ENCODE measurements around the gene ACACB.

Gene ACACB

DNA sequence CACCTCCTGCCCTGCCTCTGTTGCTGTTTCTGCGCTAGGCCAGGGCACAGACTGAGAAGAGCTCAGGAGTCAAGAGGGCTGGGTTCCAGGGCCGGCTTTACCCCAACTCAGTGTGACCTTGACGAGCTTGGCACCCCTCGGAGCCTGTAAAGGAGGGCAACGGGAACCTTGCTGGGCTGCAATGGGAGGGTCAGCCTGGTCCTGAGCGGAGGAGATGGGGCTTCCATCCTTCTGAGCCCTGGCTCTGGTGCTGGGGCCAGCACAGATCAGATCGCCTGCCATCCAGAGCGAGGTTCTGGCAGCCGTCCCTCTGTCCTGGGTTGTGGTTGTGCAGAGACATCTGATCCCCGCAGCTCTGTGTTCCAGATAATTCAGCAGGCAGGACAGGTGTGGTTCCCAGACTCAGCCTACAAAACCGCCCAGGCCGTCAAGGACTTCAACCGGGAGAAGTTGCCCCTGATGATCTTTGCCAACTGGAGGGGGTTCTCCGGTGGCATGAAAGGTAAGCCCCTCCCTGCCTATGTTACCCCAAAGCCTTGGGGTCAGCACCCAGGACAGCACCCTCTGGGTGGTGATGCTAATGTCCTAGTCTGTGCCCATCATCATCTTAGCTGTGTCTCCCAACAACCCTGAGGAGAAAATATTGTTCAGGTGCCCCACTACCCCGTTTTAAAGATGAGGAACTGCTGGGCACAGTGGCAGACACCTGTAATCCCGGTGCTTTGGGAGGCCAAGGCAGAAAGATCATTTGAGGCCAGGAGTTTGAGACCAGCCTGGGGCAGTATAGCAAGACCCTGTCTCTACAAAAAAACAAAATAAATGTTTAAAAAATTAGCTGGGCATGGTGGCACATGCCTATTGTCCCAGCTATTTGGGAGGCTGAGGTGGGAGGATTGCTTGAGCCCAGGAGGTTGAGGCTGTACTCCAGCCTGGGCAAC is 142.5 kb downstream of the ACACB start:
- DNase-seq, result no peak

DNA sequence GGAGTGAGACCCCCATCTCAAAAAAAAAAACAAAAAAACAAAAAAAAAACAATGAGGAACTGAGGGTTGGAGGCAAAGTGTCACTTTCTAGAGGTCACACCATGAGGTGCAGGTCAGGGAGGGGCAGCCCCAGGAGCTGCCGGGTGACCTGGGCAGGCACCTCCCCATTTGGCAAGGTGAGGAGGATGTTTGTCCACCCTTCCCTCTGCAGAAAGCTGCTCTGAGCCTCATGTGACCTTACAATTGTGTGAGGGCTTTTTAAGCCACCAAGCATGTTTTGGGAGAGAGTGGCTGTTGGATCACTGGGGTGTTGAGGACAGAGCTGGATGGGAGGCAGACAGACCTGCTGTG is 143.1 kb downstream of the ACACB start:
- no peak for DNase-seq

DNA sequence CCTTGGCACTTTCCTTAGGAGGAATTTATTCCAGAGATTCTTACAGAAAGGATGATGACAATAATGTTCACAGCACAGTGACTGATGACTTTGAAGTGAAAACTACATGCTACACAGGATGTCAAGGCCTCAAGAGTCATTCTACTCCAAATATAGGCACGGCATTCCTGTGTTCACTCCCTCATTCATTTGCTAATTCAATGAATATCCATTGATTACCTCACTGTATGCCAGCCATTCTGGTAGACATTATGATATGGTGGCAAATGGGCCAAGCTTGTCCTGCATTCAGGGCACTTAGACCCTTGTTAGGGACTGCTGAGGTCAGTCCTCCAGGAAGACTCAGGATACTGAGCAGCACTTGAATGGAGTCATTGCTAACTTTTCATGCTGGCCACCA is 144.7 kb downstream of the ACACB start:
- DNase-seq, result no peak

DNA sequence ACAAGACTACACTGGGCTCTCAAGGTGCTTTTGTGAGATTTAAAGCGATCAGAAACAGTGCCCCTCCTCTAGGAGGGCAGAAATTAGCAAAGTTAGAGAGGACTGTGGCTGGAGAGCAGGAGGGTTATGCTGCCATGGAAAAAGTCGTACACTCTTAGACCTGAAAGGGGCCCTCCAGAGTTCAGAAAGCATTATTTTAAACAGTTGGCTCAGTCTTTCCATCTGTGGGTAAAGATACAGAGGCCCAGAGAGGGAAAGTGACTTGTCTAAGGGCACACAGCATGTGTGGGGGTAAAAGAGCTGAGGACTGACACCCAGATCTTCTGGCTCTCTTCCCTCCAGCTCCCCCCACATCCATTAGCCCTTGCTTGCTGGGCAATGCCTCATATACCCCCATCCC is 145.6 kb downstream of the ACACB start:
- no peak for DNase-seq

DNA sequence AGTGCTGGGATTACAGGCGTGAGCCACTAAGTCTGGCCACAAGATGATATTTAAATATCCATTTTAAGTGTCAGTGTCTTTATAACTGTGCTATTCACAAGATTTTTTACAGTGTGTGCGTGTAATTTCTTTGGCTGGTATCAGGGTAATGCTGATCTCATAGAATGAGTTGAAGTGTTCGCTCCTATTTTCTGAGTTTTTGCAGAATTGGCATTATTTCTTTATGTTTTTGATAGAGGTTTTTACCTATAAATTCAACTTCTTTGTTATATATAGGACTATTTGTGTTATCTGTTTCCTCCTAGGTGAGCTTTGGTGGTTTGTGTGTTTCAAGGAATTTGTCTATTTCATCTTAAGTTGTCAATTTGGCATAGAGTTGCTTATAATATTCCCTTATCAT is 147.1 kb downstream of the ACACB start:
- no peak for DNase-seq

DNA sequence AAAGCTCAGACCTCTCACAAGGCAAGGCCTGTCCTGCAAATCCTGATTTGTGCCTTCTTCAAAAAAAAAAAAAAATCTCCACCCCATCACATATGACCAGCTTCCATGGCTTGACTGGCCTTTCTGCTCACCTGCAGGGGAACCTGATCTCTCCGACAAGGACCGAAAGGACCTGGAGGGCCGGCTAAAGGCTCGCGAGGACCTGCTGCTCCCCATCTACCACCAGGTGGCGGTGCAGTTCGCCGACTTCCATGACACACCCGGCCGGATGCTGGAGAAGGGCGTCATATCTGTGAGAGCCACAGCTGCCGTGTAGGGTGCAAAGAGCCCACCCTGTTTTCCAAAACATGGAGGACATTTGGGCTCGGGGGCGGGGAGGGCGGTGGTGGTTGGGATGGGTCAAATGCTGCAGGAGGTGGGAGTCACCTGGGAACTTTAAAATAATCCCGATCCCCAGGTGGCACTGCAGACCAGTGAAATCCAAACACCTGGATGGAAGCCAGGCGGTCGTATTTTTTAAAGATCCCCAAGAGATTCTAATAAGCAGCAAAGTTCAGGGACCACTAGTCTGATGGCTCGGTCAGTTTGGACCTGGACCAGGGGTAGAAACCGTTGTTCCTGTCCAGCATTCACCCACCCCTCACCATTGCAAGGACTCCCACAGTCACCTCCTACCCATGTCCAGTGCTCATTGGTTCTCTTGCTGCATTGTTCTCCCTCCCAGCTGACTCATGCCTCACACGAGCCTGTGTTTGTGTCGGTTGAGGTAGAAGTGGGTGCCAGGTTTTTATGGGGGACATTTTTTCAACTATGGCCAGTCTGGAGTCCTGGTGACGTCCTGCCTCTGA is 147.9 kb downstream of the ACACB start:
- peak; percentile 63 to 72 for DNase-seq

DNA sequence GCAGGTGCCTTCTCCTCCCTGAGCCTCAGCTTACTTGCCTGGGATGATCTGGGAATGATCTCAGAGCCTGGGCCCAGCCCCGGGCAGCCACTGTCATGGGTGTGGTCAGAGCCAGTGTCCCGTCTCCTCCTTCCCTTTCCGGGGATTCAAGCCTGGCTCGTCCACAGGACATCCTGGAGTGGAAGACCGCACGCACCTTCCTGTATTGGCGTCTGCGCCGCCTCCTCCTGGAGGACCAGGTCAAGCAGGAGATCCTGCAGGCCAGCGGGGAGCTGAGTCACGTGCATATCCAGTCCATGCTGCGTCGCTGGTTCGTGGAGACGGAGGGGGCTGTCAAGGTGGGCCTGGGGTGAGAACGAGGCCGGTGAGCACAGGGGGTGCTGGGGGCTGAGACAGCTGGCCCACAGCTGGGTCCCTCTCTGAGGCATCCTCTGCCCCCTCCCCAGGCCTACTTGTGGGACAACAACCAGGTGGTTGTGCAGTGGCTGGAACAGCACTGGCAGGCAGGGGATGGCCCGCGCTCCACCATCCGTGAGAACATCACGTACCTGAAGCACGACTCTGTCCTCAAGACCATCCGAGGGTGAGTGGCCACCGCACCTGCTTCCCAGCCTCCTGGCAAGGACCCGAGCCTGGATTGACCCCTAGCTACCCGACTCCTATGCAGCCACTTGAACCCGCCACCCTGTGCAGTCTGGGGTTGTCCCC is 148.7 kb downstream of the ACACB start:
- no peak for DNase-seq

DNA sequence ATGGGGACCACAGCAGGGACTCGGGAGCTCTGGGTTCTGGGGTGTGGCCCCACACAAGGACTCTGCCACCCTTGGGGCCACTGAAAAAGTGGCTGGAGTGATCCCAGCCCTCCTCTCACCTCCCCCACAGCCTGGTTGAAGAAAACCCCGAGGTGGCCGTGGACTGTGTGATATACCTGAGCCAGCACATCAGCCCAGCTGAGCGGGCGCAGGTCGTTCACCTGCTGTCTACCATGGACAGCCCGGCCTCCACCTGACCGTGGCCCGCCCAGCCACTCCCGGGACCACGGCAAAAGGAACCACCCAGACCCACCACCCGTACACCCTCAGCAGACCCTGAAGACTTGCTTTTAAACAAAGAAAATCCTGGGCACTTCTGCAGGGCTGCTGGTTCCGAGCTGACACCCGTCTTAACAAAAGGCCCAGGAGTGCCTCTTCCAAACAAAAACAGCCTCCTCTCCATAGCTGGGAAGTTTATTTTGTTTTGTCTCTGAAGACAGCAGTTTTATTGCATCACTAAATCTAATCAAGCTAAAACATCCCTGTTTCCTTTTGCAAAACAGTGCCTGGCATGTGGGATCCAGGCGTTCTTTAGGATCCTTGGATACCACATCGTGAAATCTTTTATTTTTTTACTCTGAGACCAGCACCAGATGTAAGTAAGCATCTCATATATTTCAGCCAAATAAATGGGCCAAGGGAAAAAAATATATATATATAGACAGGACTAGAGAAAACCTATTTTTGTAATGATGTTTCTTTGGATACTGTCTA is 149.9 kb downstream of the ACACB start:
- no peak for DNase-seq

DNA sequence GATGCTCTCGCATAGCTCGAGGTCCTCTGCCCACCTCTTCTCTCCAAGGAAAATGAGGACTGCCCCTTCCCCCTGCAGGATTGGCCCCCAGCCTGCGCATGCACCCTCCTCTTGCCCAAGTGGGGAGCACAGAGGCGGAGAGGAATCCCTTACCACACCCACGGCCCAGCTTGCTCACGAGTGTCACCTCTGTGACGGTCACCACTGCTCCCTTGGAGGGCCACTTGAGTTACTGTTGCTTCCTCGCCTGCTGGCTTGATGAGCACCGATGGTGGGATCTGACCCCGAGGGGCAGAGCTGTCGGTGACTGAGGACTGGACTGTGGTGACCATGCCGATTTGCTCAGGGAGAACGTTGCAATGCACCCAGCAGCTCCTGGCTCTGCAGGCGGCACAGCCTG is 151.0 kb downstream of the ACACB start:
- no peak for DNase-seq

DNA sequence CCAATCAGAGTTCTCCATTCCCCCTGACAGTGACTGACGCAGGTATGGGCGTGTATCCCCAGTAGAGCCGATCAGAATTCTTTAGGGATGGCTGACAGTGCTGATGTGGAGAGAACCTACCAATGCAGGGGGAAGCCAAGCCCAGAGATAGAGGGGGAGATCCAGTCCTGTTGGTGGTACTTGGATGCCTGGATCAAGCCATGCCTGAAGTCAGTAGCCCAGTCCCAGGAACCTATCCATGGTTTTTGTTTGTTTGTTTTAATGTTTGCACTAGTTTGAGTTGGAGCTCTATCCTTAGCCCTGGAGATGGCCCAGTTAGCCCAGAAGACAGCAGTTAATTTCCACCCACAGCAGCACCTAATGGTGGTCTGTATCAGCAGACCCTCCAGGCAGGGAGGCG is 152.5 kb downstream of the ACACB start:
- DNase-seq, result no peak

DNA sequence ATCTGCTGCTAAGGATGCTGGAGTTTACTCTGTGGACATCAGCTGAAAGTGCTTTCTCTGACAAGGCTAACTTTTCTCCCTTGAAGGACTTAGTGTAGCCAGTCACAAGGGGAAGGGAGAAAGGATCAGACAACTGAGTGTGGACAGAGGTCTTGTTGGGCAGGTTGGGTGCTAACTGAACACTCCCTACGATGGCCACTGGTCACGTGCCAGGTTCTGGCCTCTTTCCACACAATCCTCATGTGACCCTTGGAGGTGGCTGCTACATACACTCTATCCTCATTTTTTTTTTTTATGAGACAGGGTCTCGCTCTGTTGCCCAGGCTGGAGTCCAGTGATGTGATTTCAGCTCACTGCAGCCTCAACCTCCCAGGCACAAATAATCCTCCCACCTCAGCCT is 153.0 kb downstream of the ACACB start:
- DNase-seq, result no peak

DNA sequence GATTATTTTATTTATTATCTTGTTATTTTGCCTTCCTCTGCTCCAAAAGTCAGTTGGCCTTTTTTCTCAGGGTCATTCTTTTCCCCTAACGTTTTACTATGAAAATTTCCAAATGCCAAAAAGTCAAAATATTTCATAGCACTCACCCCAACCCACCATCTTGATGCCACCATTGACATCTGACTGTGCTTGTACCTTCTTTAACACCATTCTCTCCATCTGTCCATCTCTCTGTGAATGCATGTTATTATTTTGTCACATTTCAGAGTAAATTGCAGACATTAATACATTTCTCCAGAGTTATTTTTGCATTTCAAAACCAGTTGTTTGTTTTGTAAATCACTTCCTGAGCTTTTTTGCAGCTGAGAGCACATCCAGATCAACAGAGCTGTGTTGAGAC is 154.1 kb downstream of the ACACB start:
- DNase-seq, result no peak

DNA sequence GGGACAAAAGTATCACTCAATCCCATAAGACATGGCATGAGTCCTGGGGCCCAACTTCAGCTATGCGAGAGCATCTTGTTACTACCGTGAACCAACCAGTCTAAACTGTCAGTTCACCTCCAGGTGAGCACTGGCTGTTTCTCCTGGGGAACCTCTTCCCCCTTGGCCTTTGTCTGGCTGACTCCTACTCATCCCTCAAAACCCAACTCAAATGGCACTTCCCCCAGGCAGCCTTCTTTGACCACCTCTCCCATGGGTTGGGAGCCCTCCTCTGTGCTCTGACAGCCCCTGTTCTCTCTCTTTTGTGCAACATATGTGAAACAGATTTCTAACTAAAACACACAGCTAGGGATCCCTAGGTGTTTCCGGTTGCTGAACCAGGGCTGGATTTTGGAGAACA is 155.0 kb downstream of the ACACB start:
- DNase-seq, result no peak

DNA sequence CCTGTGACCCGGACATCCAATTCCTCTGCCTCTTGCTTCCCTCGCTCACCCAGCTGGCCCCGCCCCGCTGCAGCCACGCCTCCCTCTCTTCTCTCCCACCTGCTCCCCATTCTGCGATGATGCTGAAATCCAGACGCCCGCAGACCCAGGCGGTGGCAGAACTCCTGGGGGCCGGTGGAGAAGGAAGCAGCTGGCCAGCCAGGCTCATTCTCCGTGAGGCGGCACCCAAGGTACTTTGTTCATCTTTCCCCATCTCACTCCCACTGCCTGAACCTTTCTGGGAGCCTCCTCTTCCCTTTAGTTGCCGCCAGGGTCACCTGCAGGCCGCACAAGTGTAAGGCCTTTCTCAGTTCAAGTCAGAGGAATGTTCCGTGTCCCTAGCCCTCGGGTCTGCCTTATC is 157.0 kb downstream of the ACACB start:
- DNase-seq, result no peak

DNA sequence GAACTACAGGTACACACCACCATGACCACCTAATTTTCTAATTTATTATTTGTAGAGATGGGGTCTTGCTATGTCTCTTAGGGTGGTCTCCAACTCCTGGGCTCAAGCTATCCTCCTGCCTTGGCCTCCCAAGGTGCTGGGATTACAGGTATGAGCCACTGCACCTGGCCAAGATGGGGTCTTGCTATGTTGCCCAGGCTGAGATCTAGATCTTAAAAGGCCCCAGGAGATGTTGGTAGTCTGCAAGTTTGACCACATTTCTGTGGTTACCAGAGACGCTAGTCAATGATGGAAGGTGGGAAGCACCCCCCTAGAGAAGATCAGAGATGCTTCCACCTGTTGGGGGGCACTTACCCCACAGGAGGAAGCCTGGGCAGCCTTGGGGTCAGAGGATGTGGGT is 158.0 kb downstream of the ACACB start:
- DNase-seq, result no peak

DNA sequence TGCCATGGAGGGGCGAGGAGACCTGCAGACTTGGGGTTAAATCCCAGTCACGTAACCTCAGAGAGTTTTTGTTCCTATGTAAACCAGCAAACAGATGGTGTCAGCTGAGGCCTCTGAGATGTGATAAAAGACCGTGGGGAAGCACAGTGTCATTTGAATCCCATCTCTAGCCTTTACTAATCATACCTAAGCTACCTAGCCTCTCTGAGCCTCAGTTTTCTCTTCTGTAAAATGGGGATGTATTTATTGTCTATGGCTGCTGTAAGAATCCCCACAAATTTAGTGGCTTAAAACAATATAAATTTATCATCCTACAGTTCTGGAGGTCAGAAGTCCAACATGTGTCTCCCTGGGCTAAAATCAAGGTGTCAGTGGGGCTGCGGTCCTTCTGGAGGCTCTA is 158.8 kb downstream of the ACACB start:
- DNase-seq, result no peak

DNA sequence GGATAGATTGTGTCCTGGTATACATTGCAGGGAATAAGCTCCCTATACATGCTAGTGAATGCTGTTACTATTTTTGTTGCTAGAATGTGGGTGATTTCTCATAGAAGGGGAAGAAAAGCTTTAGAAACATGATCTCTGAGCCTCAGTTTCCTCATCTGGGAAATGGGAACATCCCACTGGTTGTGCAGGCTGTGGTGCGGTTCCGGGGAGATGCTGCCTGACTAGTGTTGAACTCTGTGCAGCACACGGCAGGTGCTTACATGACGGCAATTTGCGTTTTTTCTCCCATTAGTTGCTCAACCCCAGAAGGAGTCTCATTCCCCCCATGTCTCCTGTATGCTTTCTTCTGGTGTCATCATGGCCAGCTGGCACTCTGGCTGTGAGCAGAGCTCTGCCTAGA is 159.8 kb downstream of the ACACB start:
- DNase-seq, result no peak

DNA sequence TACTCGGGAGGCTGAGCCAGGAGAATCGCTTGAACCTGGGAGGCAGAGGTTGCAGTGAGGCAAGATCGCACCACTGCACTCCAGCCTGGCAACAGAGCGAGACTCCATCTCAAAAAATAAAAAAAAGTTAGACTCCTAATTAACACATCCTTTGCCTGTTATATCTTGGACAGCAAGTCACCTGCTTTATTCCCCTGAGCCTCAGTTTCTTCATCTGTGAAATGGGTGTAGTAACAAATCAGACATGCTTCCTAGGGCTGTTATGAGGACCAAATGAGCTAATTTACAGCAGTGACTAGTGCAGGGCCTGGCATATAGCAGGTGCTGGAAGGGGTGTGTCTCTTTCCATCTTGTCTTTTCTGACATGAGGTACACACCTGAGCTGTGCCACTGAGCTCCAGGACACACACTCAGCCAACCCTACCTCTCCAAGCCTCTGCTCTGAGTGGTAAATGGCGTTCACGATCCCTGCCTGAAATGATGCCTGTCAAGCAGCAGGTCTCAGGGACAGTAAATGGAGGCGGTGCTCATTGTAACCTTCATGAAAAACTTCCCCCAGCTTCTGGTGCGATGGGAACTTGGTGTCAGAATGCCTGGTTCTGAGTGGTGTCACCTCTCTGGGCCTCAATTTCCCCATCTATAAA is 161.0 kb downstream of the ACACB start:
- DNase-seq, result no peak

DNA sequence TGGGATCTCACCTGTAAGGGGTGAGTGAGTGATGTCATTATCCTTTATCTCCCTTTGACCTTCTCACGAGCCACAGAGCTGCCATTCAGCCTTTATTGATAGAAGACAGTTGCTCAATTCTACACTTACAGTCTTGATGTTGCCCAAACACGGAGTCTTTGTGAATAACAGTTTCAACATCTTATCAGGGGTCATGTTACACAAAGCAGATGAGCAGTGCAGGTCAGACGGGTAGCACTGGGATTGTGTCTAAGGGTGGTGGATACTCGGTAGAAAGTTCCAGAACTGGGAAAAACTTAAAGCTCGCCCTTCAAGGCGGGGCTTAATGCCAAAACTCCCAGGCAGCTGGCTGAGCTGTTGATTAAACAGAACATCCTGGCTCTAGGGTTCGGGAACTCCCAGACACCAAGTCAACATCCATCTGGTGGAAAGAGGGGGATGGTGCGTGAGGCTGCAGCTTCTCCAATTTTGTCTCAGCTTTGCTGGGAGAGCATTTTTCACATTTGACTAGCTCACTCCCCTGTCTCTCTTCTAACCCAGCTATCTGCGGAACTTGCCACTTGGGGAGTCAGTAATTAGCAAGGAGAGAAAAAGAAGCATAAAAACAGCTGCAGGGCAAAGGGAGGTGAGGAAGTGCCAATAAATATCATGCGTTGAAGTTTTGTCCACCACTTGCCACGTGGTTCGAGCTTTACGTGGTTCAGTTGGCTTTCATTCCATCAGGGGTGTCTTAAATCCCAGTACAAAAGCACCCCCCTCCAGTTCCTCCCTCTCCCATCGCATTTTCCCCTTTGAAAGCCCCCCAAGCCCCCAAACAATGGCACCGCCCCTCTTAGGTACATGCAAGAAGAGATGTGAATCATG is 161.7 kb downstream of the ACACB start:
- peak; percentile 16 to 29 for DNase-seq

DNA sequence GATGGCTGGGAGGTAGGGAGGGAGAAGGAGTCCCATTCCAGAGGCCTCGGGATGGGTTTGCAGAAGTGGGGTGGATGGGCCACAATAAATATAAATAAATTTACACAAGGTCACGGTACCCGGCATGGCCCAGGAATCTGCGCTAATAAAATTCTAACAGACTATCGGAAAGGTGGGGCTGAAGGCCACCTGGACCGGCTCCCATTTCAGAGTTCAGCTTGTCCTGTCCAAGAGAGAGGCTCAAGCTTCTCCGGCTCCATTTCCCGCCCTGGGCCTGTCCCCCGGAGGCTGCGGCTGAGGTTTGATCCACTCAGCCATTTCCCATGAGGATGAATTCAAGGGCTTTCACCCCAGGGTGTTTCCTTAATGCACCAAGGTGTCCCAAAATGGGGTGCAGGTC is 162.5 kb downstream of the ACACB start:
- no peak for DNase-seq

DNA sequence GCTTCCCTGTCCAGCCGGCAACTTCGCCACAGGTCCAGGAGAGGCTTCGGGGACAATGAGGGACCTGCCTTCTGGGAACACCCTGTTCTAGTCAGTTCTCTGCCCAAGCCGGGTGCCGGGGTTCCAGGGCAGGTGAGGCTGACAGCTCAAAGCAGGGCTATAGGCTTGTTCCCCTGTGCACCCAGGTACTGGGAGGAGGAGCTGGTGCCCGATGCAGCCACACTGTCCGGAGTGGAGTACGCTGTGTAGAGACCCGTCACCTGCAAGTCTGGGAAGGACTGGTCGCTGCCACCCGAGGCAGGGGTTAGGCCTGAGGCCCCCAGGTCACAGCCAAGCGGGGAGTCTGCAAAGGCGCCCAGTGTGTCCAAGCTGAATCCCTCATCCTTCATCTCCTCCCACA is 163.1 kb downstream of the ACACB start:
- DNase-seq, result no peak

Data from Kasumi-1 (cell line).